Measurements from ENCODE around the gene MYH15. TPM values are rescaled to one million over a fixed set of nuclear protein-coding genes. Genes with fewer than 3 reads are reported as not detected.

The MYH15 gene
- total and polyA plus RNA-seq, 2 of the 8 experiments (the other 6 are each of a cell fraction or from before 2014, with no cell fraction given), result under 0.01 TPM; not detected in 1

DNA sequence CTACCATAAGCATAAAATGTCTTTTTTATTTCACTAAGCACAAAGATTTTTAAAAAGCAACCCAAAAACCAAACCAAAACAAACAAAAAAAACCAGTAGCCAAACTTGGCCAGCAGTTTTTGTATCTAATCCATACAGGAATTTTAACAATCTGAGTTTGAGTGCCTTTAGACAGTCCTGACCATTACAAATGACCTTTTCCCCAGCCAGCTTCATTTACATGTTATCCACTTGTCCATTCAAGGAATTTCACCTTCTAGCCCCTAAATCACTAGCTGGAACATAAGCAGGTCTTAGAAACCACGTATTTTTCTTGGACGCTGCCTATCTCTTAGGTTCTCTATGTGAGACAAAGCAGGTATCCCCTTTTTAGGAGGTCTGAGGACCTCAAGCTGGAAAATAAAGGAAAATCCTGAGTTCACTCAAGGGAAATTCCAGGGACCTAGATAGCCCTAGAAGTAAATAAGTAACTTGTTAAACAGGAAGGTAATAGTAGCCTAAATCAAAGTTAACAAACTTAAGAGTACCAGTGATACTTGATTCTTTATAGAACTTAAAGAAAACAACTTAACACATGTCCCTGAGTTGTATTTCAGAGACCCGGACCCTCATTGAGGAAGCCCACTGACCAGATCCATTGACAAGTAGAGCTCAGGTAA lies 44.6 kb upstream of the MYH15 start:
- H3K23me2 ChIP-seq (ENCODE audit: low read depth, low read length), result no peaks in the 10 kb centered on the region
- no peaks in the 10 kb centered on the region for H3K9me3 ChIP-seq (ENCODE audit: insufficient read depth in 2 of 2, low read depth in 1 of 2, low read length in 1 of 2)
- ChIA-PET POLR2A (ENCODE audit: partially characterized antibody) (interaction anchor here (1.6 kb wide), 1 partner anchor 34 kb away, joined by 8 read pairs; the partner anchor contains the start of genes CIP2A and DZIP3), CTCF (ENCODE audit: partially characterized antibody) (interaction anchor here (0.7 to 5.3 kb wide), 6 partner anchors 11 to 931 kb away, joined by 3 to 91 read pairs (median 5); no protein-coding TSS in a partner anchor)
- no peaks in the 10 kb centered on the region for H3K79me2 ChIP-seq (ENCODE audit: control insufficient read depth in 1 of 2, insufficient read depth in 2 of 2, low read length in 2 of 2)
- H2AFZ ChIP-seq (ENCODE audit: low read length), result no peak overlapping the region
- H3K9ac ChIP-seq (replicated peaks in 1 of 4; ENCODE audit: extremely low read depth in 1 of 4, low read depth in 3 of 4, low read length in 3 of 4), result no peak overlapping the region
- no peak overlapping the region for H2BK5ac ChIP-seq (ENCODE audit: low read depth, low read length)
- no peak overlapping the region for H2AK5ac ChIP-seq (ENCODE audit: low read depth, low read length)
- H4K20me1 ChIP-seq (replicated peaks in 1 of 2; ENCODE audit: control insufficient read depth in 1 of 2, insufficient read depth in 2 of 2, low read length in 2 of 2), result no peaks in the 10 kb centered on the region
- H3K4me2 ChIP-seq (ENCODE audit: insufficient read depth in 1 of 2, low read depth in 2 of 2, low read length in 2 of 2), result no peak overlapping the region
- H2BK12ac ChIP-seq (ENCODE audit: low read depth, low read length), result no peak overlapping the region
- H3K14ac ChIP-seq (ENCODE audit: insufficient read length), result no peak overlapping the region
- H3K4me1 ChIP-seq (replicated peaks in 1 of 4; ENCODE audit: control insufficient read depth in 3 of 4, insufficient read depth in 4 of 4, low read length in 3 of 4), result no peaks in the 10 kb centered on the region
- 87% methylated on average over 3 of the region's 3 CpGs; no CpG with 5 or more reads in 1 of the 2 experiments for WGBS, 2 experiments (ENCODE audit: extremely low coverage in 1 of 2, insufficient coverage in 1 of 2, insufficient read length in 1 of 2, insufficient replicate concordance in 2 of 2, low coverage in 1 of 2, low lambda C conversion rate in 2 of 2, missing lambda C conversion rate in 1 of 2)
- H3K23ac ChIP-seq (ENCODE audit: insufficient read length), result no peak overlapping the region
- no peak overlapping the region for H3K18ac ChIP-seq (ENCODE audit: extremely low read depth, low read length)
- no peak overlapping the region for H4K91ac ChIP-seq (replicated peaks; ENCODE audit: insufficient read length, low read length)
- H2BK15ac ChIP-seq (ENCODE audit: low read length), result no peak overlapping the region
- H4K8ac ChIP-seq (ENCODE audit: extremely low read depth, insufficient read depth, low read length), result no peak overlapping the region
- H3K4ac ChIP-seq (replicated peaks; ENCODE audit: insufficient read length, low read depth, low read length), result no peak overlapping the region
- no peak overlapping the region for H3K27ac ChIP-seq (ENCODE audit: low read depth, low read length)
- H2BK120ac ChIP-seq (replicated peaks; ENCODE audit: low read depth, low read length), result no peak overlapping the region
- FAIRE-seq (no peak), DNase-seq (ENCODE audit: low read depth in 1 of 2, low spot score in 2 of 2) (no peak)
- no peaks in the 10 kb centered on the region for H3K27me3 ChIP-seq (replicated peaks in 1 of 4; ENCODE audit: control insufficient read depth in 3 of 4, extremely low read depth in 1 of 4, insufficient read depth in 3 of 4, low read length in 3 of 4)
- no peak overlapping the region for H4K5ac ChIP-seq (ENCODE audit: insufficient read length, low read depth, low read length)
- no peak overlapping the region for H3K56ac ChIP-seq (replicated peaks; ENCODE audit: insufficient read length, low read depth, low read length)
- H3K79me1 ChIP-seq (ENCODE audit: low read depth, low read length), result no peaks in the 10 kb centered on the region
- H3K36me3 ChIP-seq (ENCODE audit: control insufficient read depth in 2 of 4, insufficient read depth in 4 of 4, low read length in 3 of 4), result peaks cover 0 to 63% (median 20%) of the 10 kb centered on the region in 4 experiments
- H3K4me3 ChIP-seq (ENCODE audit: extremely low read depth in 1 of 4, insufficient read depth in 2 of 4, low read depth in 3 of 4, low read length in 4 of 4), result no peak overlapping the region
- H2BK20ac ChIP-seq (ENCODE audit: low read length), result no peak overlapping the region
- TF ChIP-seq POU5F1 (IDR thresholded peaks at IDR 0.05; ENCODE audit: low read depth, low read length), result no peak
- TF ChIP-seq SIN3A (conservative IDR thresholded peaks at IDR 0.05 in 1 of 2, IDR thresholded peaks at IDR 0.05 in 1 of 2; ENCODE audit: low read depth in 1 of 2, low read length in 2 of 2), result no peak
- no peak for TF ChIP-seq CBX8 (IDR thresholded peaks at IDR 0.05; ENCODE audit: borderline replicate concordance, low read depth, low read length)
- TF ChIP-seq, protein P1, sequence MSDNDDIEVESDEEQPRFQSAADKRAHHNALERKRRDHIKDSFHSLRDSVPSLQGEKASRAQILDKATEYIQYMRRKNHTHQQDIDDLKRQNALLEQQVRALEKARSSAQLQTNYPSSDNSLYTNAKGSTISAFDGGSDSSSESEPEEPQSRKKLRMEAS (IDR thresholded peaks at IDR 0.05), result no peak
- no peak for TF ChIP-seq SP2 (IDR thresholded peaks at IDR 0.05; ENCODE audit: low read length)
- TF ChIP-seq TAF1 (IDR thresholded peaks at IDR 0.05; ENCODE audit: low read depth, low read length), result no peak
- no peak for TF ChIP-seq PHF8 (conservative IDR thresholded peaks at IDR 0.05; ENCODE audit: low read depth, low read length)
- TF ChIP-seq EP300 (IDR thresholded peaks at IDR 0.05; ENCODE audit: borderline replicate concordance in 1 of 2, low read depth in 2 of 2, low read length in 2 of 2), result no peak
- TF ChIP-seq FOSL1 (IDR thresholded peaks at IDR 0.05; ENCODE audit: insufficient read depth, low read depth, low read length), result no peak
- TF ChIP-seq HDAC2 (IDR thresholded peaks at IDR 0.05; ENCODE audit: borderline replicate concordance in 1 of 2, low read depth in 2 of 2, low read length in 2 of 2), result no peak
- no peak for TF ChIP-seq MAFK (IDR thresholded peaks at IDR 0.05; ENCODE audit: low read depth, low read length)
- no peak for TF ChIP-seq KDM4A (IDR thresholded peaks at IDR 0.05; ENCODE audit: low read depth, low read length, severe bottlenecking)
